Peyer's patch (tissue), 4 donors: ENCODE data around the gene ANKRD22. TPM values are rescaled to one million over a fixed set of nuclear protein-coding genes. Genes with fewer than 3 reads are reported as not detected.

ENCODE experiments used
- DNase-seq, 3 donors: peaks; one replicate each; pipeline ENCODE4 v3.0.0-alpha.2; 2017 to 2019
- H3K27ac ChIP-seq, 4 donors: fragments of 200-600 bp; sonication (generic); one replicate each; pipeline ENCODE4 v1.5.1; 2016 to 2019
- H3K27me3 ChIP-seq, 2 donors: fragments of 200-600 bp; sonication (generic); one replicate each; pipeline ENCODE4 v1.5.1; 2019
- H3K36me3 ChIP-seq, 3 donors: fragments of 200-600 bp; sonication (generic); one replicate each; pipeline ENCODE4 v1.5.1; 2016 to 2019
- H3K4me1 ChIP-seq, 4 donors: fragments of 200-600 bp; sonication (generic); one replicate each; pipeline ENCODE4 v1.5.1; 2016 to 2019
- H3K4me3 ChIP-seq, 4 donors: fragments of 200-600 bp; sonication (generic); 1 replicate in 3 of 4; 2 replicates in 1 of 4; pipeline ENCODE4 v1.5.1; 2016 to 2019; ENCODE audit warnings: mild to moderate bottlenecking in 1 of 4
- H3K9me3 ChIP-seq, 4 donors: fragments of 200-600 bp; sonication (generic); one replicate each; pipeline ENCODE4 v1.5.1; 2016 to 2019; ENCODE audit warnings: mild to moderate bottlenecking in 1 of 4
- POLR2A ChIP-seq, 2 donors: fragments of 450-650 bp; IDR thresholded peaks; one replicate each; pipeline ENCODE4 v1.5.1; 2017; ENCODE audit warnings: antibody characterized with exemption in 2 of 2, mild to moderate bottlenecking in 2 of 2, moderate library complexity in 2 of 2
- total RNA-seq, 4 donors: library from RNA; depleted of rRNA; stranded (reverse); fragments of >200 nt; gene quantifications; one replicate each; pipeline ENCODE4 v1.1.0, GENCODE V29; 2016
- TF ChIP-seq, protein P1 (sequence below), 6 experiments: fragments of 450-650 bp in 4 of 6; fragments of 200-600 bp in 2 of 6; sonication (generic) in 1 of 6; IDR thresholded peaks; one replicate each; pipeline ENCODE4 v1.5.1; 2017 to 2019; ENCODE audit warnings: antibody characterized with exemption in 6 of 6, mild to moderate bottlenecking in 3 of 6, moderate library complexity in 1 of 6

Gene ANKRD22
- total RNA-seq, 4 donors from 2014 or later: 0.70 to 1.5 (median 1.1) TPM; not detected in 1

DNA sequence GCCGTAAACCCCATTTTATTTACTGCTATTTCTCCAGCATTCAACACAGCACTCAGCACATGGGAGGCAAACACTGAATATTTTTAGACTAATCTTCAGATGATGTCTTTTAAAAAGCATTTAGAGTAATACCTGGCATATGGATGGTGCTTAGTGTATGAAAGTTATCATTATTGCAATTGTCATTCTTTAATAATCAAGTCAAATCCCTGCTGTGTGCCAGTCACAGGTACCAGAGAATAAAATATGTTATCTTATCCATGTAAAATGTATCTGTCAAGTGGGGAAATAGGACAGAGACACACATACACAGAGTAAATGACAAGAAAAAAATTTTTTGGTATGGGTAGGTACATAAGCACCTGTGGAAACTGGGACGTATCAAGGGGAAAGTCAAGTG is 18.5 kb downstream of the ANKRD22 start:
- no peak overlapping the region for H3K4me3 ChIP-seq
- H3K4me1 ChIP-seq: no peaks in the 10 kb centered on the region
- no peaks in the 10 kb centered on the region for H3K36me3 ChIP-seq
- no peaks in the 10 kb centered on the region for H3K9me3 ChIP-seq
- no peaks in the 10 kb centered on the region for H3K27me3 ChIP-seq
- no peak for DNase-seq
- TF ChIP-seq, protein P1, sequence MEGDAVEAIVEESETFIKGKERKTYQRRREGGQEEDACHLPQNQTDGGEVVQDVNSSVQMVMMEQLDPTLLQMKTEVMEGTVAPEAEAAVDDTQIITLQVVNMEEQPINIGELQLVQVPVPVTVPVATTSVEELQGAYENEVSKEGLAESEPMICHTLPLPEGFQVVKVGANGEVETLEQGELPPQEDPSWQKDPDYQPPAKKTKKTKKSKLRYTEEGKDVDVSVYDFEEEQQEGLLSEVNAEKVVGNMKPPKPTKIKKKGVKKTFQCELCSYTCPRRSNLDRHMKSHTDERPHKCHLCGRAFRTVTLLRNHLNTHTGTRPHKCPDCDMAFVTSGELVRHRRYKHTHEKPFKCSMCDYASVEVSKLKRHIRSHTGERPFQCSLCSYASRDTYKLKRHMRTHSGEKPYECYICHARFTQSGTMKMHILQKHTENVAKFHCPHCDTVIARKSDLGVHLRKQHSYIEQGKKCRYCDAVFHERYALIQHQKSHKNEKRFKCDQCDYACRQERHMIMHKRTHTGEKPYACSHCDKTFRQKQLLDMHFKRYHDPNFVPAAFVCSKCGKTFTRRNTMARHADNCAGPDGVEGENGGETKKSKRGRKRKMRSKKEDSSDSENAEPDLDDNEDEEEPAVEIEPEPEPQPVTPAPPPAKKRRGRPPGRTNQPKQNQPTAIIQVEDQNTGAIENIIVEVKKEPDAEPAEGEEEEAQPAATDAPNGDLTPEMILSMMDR (IDR thresholded peaks at IDR 0.05): no peak
- TF ChIP-seq POLR2A (IDR thresholded peaks at IDR 0.05): no peak
- no peak overlapping the region for H3K27ac ChIP-seq

- H3K4me3 ChIP-seq: no peak overlapping the region
- no peaks in the 10 kb centered on the region for H3K4me1 ChIP-seq
- no peaks in the 10 kb centered on the region for H3K27me3 ChIP-seq
- TF ChIP-seq POLR2A (IDR thresholded peaks at IDR 0.05): no peak
- TF ChIP-seq, protein P1 (IDR thresholded peaks at IDR 0.05): no peak
- no peaks in the 10 kb centered on the region for H3K36me3 ChIP-seq
- DNase-seq: no peak
- H3K27ac ChIP-seq: no peak overlapping the region
- H3K9me3 ChIP-seq: no peaks in the 10 kb centered on the region
Measured at GRCh38 chr10:88832376-88832775, 19.3 kb downstream of the ANKRD22 start.

GRCh38 chr10:88831709-88832108 is 19.9 kb downstream of the ANKRD22 start:
- peak in 1 of 3 donors; percentile 26 for DNase-seq
- Histone ChIP-seq H3K4me3 (no peak overlapping the region), H3K4me1 (no peaks in the 10 kb centered on the region), H3K36me3 (no peaks in the 10 kb centered on the region), H3K27ac (no peak overlapping the region), H3K27me3 (no peaks in the 10 kb centered on the region), H3K9me3 (no peaks in the 10 kb centered on the region)
- TF ChIP-seq, protein P1 (IDR thresholded peaks at IDR 0.05): no peak
- TF ChIP-seq POLR2A (IDR thresholded peaks at IDR 0.05): no peak

DNA sequence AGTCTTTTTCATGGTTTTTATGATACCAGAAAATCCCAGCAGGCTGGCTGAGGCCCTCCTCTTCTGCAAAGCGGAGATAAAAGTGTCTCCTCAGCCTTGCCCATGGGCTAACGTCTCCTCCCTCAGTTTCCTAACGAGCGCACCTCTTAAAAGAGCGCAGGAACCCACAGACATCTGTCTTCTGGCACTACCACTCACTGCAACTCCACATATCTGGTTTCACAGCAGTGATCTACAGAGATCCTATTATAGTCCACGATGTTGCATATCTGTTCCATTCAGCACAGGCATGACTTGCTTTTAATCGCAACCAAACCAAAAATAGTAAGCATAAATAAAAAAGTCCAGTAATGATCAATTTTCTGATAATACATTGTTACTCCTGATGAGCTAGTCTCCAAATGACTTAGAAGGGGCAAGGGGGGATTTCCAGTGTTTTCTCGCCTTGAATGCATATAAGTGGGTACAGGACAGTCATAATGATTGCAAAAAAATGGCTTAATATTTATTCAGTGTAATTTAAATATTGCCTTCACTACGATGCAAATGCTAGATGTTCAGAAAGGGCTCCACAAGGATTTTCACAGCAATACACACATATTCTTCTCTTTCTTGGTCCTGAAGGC is 20.9 kb downstream of the ANKRD22 start:
- Histone ChIP-seq H3K27me3 (no peaks in the 10 kb centered on the region), H3K27ac (no peak overlapping the region), H3K36me3 (no peaks in the 10 kb centered on the region), H3K4me3 (no peak overlapping the region), H3K4me1 (no peaks in the 10 kb centered on the region), H3K9me3 (no peaks in the 10 kb centered on the region)
- TF ChIP-seq, protein P1 (IDR thresholded peaks at IDR 0.05): no peak
- TF ChIP-seq POLR2A (IDR thresholded peaks at IDR 0.05): no peak
- no peak for DNase-seq

- Histone ChIP-seq H3K9me3 (no peaks in the 10 kb centered on the region), H3K36me3 (no peaks in the 10 kb centered on the region), H3K27ac (no peak overlapping the region), H3K4me3 (no peak overlapping the region), H3K27me3 (no peaks in the 10 kb centered on the region), H3K4me1 (no peaks in the 10 kb centered on the region)
- TF ChIP-seq, protein P1 (IDR thresholded peaks at IDR 0.05): no peak
- TF ChIP-seq POLR2A (IDR thresholded peaks at IDR 0.05): no peak
- no peak for DNase-seq
Measured at GRCh38 chr10:88828310-88828709, 23.3 kb downstream of the ANKRD22 start.

DNA sequence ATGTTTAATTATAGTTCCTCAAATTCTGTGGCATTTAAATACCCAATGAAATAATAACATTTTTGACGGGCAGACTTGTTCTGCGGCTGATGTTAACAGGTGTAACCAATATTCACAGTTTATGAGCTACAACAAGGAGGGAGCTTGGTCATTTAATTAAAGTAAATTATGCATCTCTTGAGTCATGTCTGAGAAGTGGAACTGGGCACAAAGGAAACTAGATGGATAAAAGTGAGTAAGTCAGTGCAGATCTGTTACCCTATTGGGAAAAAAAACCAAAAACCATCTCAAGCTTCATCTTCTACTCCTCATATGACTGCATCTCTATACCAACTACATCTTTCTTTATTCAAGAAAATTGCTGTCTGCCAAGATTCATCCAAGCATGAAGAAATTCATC is 24.0 kb downstream of the ANKRD22 start:
- DNase-seq: no peak
- Histone ChIP-seq H3K27ac (no peak overlapping the region), H3K4me3 (no peak overlapping the region), H3K36me3 (no peaks in the 10 kb centered on the region), H3K27me3 (no peaks in the 10 kb centered on the region), H3K9me3 (no peaks in the 10 kb centered on the region), H3K4me1 (no peaks in the 10 kb centered on the region)
- no peak for TF ChIP-seq POLR2A (IDR thresholded peaks at IDR 0.05)
- TF ChIP-seq, protein P1 (IDR thresholded peaks at IDR 0.05): no peak
